ENCODE results near the gene MYL12B. TPM values are rescaled to one million over a fixed set of nuclear protein-coding genes. Genes with fewer than 3 reads are reported as not detected.

Gene MYL12B
- total RNA-seq, 2 donors from 2014 or later = 415 to 575 TPM

DNA sequence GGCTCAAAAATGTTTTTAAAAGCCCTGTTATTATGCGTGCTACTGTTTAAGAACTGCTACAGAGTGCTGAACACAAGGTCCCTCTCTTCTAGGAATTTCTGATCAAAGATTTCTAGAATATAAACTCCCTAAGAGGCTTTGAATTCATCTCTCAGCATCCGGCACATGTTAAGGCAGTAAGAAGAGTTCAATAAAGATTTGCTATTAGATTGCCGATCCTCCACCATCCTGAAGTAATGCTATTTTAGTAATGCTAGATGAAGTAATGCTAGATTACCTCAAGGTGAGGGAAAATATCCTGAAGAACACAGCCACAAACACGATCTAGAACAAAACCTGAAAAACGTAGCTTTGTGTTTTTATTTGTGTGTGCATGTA is 949 bp upstream of the MYL12B start:
- Histone ChIP-seq H3K27ac (peak overlapping the region; percentile 90), H3K9ac (ENCODE audit: low read depth in 2 of 2, low read length in 2 of 2) (peak overlapping the region; percentile 99), H3K27me3 (no peaks in the 10 kb centered on the region), H3K4me3 (peak overlapping the region; percentile 82), H3K36me3 (no peaks in the 10 kb centered on the region), H3K9me3 (no peaks in the 10 kb centered on the region), H3K4me1 (peaks cover 16% of the 10 kb centered on the region)
- no peak for DNase-seq
- TF ChIP-seq, protein P1, sequence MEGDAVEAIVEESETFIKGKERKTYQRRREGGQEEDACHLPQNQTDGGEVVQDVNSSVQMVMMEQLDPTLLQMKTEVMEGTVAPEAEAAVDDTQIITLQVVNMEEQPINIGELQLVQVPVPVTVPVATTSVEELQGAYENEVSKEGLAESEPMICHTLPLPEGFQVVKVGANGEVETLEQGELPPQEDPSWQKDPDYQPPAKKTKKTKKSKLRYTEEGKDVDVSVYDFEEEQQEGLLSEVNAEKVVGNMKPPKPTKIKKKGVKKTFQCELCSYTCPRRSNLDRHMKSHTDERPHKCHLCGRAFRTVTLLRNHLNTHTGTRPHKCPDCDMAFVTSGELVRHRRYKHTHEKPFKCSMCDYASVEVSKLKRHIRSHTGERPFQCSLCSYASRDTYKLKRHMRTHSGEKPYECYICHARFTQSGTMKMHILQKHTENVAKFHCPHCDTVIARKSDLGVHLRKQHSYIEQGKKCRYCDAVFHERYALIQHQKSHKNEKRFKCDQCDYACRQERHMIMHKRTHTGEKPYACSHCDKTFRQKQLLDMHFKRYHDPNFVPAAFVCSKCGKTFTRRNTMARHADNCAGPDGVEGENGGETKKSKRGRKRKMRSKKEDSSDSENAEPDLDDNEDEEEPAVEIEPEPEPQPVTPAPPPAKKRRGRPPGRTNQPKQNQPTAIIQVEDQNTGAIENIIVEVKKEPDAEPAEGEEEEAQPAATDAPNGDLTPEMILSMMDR (IDR thresholded peaks at IDR 0.05) = no peak
- intact Hi-C loops (cut with DNase I) = no loop called here

DNA sequence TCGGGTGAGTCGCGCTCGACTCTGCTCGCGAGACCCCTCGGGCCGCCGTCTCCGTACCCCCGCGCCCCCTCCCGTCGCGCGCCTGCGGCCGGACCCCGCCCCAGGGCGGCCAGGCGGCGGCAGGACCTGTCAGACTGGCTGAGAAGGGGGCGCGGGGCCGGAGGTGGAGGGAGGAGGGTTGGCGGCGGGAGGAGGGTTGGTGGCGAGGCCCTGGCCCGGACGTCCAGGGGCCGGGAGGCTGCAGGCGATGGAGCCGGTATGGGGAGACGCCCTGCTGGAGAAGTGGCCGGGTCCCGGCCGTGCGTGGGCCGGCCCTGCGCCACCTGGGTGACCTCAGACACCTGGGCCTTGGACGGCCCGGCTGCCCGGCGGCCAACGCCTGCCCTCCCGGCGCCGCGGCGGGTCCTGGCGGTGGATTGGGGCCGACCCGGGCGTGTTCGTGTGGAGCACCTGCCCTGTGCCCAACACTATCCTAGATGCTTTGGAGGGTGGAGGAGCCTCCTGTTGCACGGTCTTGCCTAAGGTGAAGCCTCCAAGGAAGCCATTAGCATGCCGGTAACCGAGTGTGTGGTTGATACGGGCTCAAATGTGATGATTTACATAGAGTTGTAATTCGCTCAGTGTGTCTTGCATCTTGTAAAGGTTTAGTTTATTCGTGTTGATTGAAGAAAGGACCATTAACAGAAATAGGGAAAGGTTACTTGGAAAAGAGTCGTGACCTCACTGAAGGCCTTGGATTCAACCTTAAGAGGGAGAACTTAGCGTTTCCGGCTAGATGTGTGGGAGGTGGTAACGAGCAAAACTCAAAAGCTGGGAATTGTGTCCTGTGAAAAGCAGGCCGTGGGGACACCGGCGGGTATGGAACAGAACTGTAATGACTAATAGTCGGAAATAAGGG is 550 bp downstream of the MYL12B start:
- Histone ChIP-seq H3K27me3 (no peaks in the 10 kb centered on the region), H3K9ac (ENCODE audit: low read depth in 2 of 2, low read length in 2 of 2) (peak overlapping the region; percentile 99), H3K4me1 (peaks cover 19% of the 10 kb centered on the region), H3K4me3 (peak overlapping the region; percentile 82), H3K36me3 (no peaks in the 10 kb centered on the region), H3K27ac (peak overlapping the region; percentile 90), H3K9me3 (no peaks in the 10 kb centered on the region)
- DNase-seq = peak; percentile 41
- TF ChIP-seq, protein P1 (IDR thresholded peaks at IDR 0.05) = no peak
- intact Hi-C loops (cut with DNase I) = no loop called here

DNA sequence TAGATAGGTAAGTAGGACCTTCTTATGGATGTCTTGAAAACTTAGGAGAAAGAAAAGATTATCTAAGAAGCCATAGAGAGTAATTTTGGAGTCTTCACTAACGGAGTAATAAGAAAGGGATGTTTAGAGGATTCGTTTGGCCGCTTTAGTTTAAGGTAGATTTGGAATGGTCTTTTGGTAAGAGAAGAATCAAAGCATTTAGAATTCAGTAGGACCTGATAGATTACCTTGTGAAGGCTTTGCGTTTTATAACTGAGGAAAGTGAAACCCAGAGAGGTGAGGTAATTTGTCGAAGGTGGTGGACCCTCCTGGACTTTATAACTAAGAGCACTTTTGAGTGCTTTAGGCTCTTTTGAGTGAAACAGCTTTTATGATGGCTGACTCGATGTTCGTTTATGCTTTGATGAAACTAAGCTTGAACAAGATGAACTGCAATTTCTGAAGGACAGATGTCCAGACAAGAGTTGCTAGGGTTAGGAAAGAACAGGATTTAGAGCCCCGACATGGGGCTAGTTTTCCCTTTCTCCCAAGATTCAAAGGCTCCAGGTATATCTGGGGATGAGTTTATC is 1.3 kb downstream of the MYL12B start:
- peak overlapping the region; percentile 99 for H3K9ac ChIP-seq (ENCODE audit: low read depth in 2 of 2, low read length in 2 of 2)
- DNase-seq = no peak
- no peaks in the 10 kb centered on the region for H3K9me3 ChIP-seq
- intact Hi-C loops (cut with DNase I) = no loop called here
- H3K27ac ChIP-seq = peak overlapping the region; percentile 90
- H3K4me1 ChIP-seq = peaks cover 26% of the 10 kb centered on the region
- TF ChIP-seq, protein P1 (IDR thresholded peaks at IDR 0.05) = no peak
- no peaks in the 10 kb centered on the region for H3K27me3 ChIP-seq
- peak overlapping the region; percentile 82 for H3K4me3 ChIP-seq
- no peaks in the 10 kb centered on the region for H3K36me3 ChIP-seq

DNA sequence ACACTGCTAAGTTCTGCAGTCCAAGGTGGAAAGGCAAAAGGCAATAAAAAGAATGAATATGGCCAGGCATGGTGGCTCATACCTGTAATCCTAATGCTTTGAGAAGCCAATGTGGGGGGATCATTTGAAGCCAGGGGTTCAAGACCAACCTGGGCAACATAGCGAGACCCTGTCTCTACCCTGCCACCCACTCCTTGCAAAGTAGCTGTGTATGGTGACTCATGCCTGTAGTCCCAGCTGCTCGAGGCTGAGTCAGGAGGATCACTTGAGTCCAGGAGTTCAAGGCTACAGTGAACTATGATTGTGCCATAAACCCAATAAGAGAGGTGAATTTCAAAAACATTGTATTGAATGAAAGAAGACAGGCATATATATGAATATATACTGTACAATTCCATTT is 2.4 kb downstream of the MYL12B start:
- Histone ChIP-seq H3K9me3 (no peaks in the 10 kb centered on the region), H3K9ac (ENCODE audit: low read depth in 2 of 2, low read length in 2 of 2) (no peak overlapping the region), H3K4me3 (peak overlapping the region; percentile 82), H3K4me1 (peaks cover 32% of the 10 kb centered on the region), H3K27ac (peak overlapping the region; percentile 5), H3K27me3 (no peaks in the 10 kb centered on the region), H3K36me3 (no peaks in the 10 kb centered on the region)
- TF ChIP-seq, protein P1 (IDR thresholded peaks at IDR 0.05) = no peak
- intact Hi-C loops (cut with DNase I) = no loop called here
- DNase-seq = no peak

DNA sequence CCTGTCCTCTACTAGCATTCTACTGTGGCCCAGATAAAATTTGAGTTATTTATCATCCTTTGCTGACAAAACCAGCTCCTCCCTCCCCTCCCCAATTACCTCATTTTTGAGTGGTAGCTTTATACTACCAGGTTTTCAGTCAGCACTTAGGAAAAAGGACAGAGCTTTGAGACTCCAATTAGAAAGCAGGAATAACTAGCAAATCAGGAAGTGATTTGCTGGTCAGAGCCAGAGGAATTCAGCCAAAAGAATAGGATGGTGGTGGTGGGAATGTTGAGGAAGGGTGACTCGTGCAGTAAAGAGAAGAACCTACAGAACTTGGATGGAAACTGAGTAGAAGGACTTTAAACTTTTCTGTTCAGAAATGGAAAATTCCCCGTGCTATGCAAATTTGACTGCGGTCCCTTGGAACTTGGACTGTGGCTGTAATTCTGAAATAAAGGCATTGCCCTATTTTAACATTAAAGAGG is 3.7 kb downstream of the MYL12B start:
- DNase-seq = no peak
- H3K27ac ChIP-seq = no peak overlapping the region

More for the DNA sequence above, 3.7 kb downstream of the MYL12B start:
- Histone ChIP-seq H3K27me3 (no peaks in the 10 kb centered on the region), H3K36me3 (no peaks in the 10 kb centered on the region), H3K4me3 (no peak overlapping the region), H3K9ac (ENCODE audit: low read depth in 2 of 2, low read length in 2 of 2) (no peak overlapping the region), H3K9me3 (no peaks in the 10 kb centered on the region), H3K4me1 (peaks cover 29% of the 10 kb centered on the region)
- TF ChIP-seq, protein P1 (IDR thresholded peaks at IDR 0.05) = no peak
- intact Hi-C loops (cut with DNase I) = no loop called here

All from colonic mucosa (tissue), 4 donors.